ENCODE data around the gene SDK2.

SDK2 gene

GRCh38 chr17:73644145-73645049, at the start of gene SDK2:
Gene SDK2, minus strand, starts transcription at chr17:73644445. Its CDS starts 357 bp downstream, at chr17:73644088.
- no peak for FAIRE-seq

- FAIRE-seq = no peak
Measured at GRCh38 chr17:73693071-73693470, 48.8 kb upstream of the SDK2 start.

- FAIRE-seq = no peak
Measured at GRCh38 chr17:73691321-73691766, 47.1 kb upstream of the SDK2 start.

GRCh38 chr17:73690676-73691075, 46.4 kb upstream of the SDK2 start:
- FAIRE-seq = no peak

- no peak for FAIRE-seq
Measured at GRCh38 chr17:73689596-73690275, 45.5 kb upstream of the SDK2 start.

- no peak for FAIRE-seq
Measured at GRCh38 chr17:73686961-73687360, 42.7 kb upstream of the SDK2 start.

- FAIRE-seq = no peak
Measured at GRCh38 chr17:73686126-73686525, 41.9 kb upstream of the SDK2 start.

GRCh38 chr17:73684183-73684582, 39.9 kb upstream of the SDK2 start:
- no peak for FAIRE-seq

- FAIRE-seq = no peak
Measured at GRCh38 chr17:73683771-73684170, 39.5 kb upstream of the SDK2 start.

- FAIRE-seq = no peak
Measured at GRCh38 chr17:73681946-73682345, 37.7 kb upstream of the SDK2 start.

GRCh38 chr17:73679476-73679875, 35.2 kb upstream of the SDK2 start:
- no peak for FAIRE-seq

GRCh38 chr17:73678999-73679398, 34.8 kb upstream of the SDK2 start:
- FAIRE-seq = no peak

GRCh38 chr17:73669771-73670170, 25.5 kb upstream of the SDK2 start:
- no peak for FAIRE-seq

- FAIRE-seq = no peak
Measured at GRCh38 chr17:73667181-73667959, 23.1 kb upstream of the SDK2 start.

- no peak for FAIRE-seq
Measured at GRCh38 chr17:73663614-73664013, 19.4 kb upstream of the SDK2 start.

GRCh38 chr17:73660366-73660765, 16.1 kb upstream of the SDK2 start:
- FAIRE-seq = no peak

- no peak for FAIRE-seq
Measured at GRCh38 chr17:73658821-73659515, 14.7 kb upstream of the SDK2 start.

- FAIRE-seq = no peak
Measured at GRCh38 chr17:73657473-73658116, 13.3 kb upstream of the SDK2 start.

GRCh38 chr17:73654241-73654640, 10.0 kb upstream of the SDK2 start:
- FAIRE-seq = no peak

- FAIRE-seq = no peak
Measured at GRCh38 chr17:73653810-73654209, 9.6 kb upstream of the SDK2 start.

- no peak for FAIRE-seq
Measured at GRCh38 chr17:73652886-73653480, 8.7 kb upstream of the SDK2 start.

All from islet of Langerhans (tissue), 1 donor.